ENCODE measurements around the gene TIFAB. TPM values are rescaled to one million over a fixed set of nuclear protein-coding genes. Genes with fewer than 3 reads are reported as not detected.

The TIFAB gene
- total RNA-seq, 2 experiments from 2014 or later = not detected

DNA sequence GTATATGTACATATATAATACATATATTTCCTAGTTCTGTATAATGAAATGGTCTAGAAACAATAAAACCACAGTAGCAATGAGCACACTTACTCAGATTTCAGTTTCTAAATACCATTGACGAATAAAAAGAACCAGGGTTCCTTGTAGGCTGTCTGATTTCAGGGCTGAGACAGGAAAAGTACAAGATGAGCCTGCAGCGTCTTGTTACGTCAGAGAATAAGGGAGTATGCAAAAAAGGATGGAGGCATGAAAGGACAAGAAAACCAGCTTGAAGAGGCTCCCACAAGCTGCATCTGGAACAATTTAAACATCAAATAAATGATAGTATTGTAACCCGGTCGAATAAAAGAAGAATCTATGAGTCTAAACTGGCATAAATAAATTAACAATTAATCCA, 17.8 kb upstream of the TIFAB start:
- Mint-ChIP-seq H3K27me3 (peaks cover 28% of the 10 kb centered on the region), H3K9me3 (no peaks in the 10 kb centered on the region), H3K4me3 (no peak overlapping the region), H3K4me1 (peaks cover 4% of the 10 kb centered on the region), H3K27ac (no peak overlapping the region), H3K36me3 (no peaks in the 10 kb centered on the region)
- no peak for DNase-seq

DNA sequence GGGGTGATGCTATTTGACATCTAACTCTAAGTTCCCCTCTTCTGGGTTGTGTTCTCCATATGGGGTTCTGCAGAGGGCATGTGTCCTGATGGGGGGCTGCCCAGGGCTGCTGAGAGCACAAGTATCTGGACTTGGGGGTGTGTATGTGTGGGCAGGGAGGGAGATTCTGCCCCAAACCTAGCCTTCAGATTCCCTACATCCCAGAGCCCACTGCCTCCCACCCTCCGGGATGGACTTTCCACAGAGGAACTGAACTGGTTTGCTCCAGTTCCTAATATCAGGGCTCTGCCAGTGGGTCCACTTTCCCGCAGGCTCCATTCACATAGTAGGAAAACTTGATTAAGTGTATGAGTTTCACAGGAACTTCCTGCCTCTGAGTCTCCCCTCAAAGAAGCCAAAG, 16.4 kb upstream of the TIFAB start:
- no peak for DNase-seq
- Mint-ChIP-seq H3K4me1 (peaks cover 4% of the 10 kb centered on the region), H3K27ac (no peak overlapping the region), H3K9me3 (no peaks in the 10 kb centered on the region), H3K27me3 (peaks cover 32% of the 10 kb centered on the region), H3K36me3 (no peaks in the 10 kb centered on the region), H3K4me3 (no peak overlapping the region)

DNA sequence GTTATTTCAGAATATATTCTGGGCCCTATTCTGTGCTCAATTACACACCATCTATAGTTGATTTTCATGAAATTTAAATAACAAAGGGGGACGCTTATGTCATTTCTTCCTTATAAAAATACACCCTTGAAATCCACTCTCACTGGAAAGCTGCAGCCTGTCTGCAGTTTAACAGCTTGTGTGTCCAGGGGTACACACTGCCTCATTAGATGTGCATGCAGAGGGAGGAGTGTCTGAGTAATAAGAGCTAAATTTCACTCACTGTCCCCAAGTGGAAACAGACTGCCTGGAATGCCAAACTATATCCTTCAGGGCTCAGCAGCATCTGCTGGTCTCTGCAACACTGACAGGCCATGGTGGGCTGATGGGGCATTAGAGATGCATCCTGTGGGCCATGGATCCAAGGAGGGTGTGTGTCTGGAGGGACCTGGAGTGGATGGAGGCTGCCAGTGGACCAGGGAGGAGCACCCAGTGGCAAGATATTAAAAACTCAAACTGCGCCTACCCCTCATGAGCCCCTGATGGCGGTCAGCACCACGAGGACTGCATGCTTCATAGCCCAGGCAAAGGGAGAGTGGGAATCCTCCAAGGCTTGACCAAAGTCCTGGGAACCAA, 15.8 kb upstream of the TIFAB start:
- H3K27me3 Mint-ChIP-seq = peaks cover 32% of the 10 kb centered on the region
- no peaks in the 10 kb centered on the region for H3K36me3 Mint-ChIP-seq
- DNase-seq = no peak
- no peak overlapping the region for H3K27ac Mint-ChIP-seq
- no peaks in the 10 kb centered on the region for H3K9me3 Mint-ChIP-seq
- peaks cover 4% of the 10 kb centered on the region for H3K4me1 Mint-ChIP-seq
- no peak overlapping the region for H3K4me3 Mint-ChIP-seq

DNA sequence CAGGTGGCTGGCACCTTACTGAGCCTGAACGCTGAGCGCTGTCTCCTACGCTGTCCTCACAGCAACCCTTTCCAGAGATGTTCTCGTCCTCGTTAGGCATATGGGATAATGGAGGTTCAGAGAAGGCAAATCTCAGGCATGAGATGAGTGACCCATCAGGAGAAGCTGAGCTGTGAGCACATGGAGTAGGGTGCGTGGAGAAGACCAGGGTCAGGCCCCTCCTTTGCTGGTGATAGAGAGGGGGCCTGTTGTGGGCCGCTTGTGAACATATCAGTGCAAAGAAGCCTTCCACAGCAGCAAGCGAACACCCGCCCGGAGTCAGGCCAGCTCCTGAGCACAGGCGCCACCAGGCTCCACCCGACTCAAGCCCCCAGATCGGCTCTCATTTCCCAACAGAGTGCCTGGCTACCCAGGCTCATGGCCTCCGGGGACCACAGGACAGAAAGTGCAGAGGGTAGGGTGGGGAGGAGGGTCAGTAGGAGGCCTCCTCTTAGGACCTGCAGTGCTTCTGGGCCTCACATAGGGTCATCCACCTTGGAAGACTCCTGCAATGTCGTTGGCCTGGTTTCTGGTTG, 15.0 kb upstream of the TIFAB start:
- H3K9me3 Mint-ChIP-seq = no peaks in the 10 kb centered on the region
- H3K4me3 Mint-ChIP-seq = no peak overlapping the region
- peaks cover 38% of the 10 kb centered on the region for H3K27me3 Mint-ChIP-seq
- H3K36me3 Mint-ChIP-seq = no peaks in the 10 kb centered on the region
- DNase-seq = no peak
- peaks cover 4% of the 10 kb centered on the region for H3K4me1 Mint-ChIP-seq
- H3K27ac Mint-ChIP-seq = no peak overlapping the region

DNA sequence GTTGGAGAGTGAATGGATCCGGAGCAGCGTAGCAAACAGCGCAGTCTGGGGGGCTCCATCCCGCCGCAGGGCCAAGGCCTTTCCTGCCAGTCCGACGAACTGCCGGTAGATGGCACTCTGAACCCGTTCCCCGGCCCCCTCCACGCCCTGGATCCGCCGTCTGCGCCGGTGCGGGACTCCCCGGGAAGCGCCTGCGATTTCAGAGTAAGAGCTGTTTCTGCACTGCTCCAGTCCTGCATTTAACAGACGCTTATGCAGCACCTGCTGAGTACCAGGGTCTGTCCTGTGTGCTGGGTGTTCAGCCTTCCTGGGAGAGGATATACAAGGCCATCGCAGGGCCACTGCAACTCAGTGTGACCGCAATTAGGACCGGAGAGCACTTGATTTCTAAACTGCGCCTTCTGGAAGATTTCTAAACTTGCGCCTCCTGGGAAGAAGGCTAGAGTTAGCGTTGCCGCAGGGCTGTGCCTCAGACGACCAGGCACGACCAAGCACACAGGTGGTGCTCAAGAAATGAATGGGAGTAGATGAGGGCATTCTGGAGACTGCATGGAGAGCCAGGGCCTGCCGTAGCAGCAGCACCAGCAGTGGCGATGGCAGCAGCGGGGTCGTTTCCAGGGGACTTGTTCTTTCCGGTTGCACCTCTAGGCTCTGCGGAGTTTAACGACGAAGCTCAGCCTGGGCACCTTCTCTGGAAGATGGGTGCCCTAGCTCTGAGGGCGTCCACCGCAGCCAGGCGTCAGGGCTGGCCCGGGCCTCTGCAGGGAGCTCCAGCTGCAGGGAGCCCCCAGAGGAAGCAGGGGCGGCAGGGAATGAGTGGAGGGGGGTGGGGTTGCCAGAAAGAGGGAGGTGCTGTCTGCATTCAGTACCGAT, 14.3 kb upstream of the TIFAB start:
- DNase-seq = peak; percentile 80
- Mint-ChIP-seq H3K36me3 (no peaks in the 10 kb centered on the region), H3K27me3 (peaks cover 38% of the 10 kb centered on the region), H3K4me3 (peak overlapping the region; percentile 62), H3K27ac (no peak overlapping the region), H3K9me3 (no peaks in the 10 kb centered on the region), H3K4me1 (peaks cover 4% of the 10 kb centered on the region)

DNA sequence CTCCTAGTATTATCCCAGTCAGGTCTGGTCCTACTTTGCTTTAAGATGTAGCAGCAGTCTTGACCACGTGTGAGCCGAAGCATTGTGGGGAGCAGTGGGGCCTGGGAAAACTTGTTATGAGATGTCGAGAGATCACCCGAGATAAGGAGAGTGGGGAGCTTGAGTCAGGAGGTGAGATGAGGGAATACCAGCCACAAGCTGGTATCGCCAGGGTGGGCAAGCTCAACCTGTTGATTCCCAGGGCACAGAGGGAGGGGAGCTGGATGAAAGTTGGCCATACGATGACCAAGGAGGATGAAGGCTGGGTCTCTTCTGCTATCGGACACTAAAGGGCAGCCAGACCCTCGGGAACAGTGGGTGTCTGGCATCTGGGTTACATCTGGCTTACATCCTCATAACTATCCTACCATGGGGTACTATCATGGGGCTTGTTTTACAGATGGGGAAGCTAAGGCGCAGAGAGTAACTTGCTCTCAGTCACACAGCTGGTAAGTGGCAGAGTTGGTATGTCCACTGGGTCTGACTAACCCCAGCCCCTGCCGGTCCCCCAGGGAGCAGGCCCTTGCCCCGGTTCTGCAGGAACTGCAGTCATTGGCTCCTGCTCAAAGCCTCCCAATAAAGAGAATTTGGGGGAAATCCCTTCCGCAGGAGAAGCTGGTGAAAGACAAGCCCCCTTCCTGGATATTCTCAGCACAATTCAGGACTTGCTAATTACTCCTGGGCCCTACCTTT, 13.4 kb upstream of the TIFAB start:
- no peaks in the 10 kb centered on the region for H3K36me3 Mint-ChIP-seq
- H3K27ac Mint-ChIP-seq = no peak overlapping the region
- H3K4me3 Mint-ChIP-seq = no peak overlapping the region
- peaks cover 4% of the 10 kb centered on the region for H3K4me1 Mint-ChIP-seq
- DNase-seq = no peak
- no peaks in the 10 kb centered on the region for H3K9me3 Mint-ChIP-seq
- peaks cover 38% of the 10 kb centered on the region for H3K27me3 Mint-ChIP-seq

DNA sequence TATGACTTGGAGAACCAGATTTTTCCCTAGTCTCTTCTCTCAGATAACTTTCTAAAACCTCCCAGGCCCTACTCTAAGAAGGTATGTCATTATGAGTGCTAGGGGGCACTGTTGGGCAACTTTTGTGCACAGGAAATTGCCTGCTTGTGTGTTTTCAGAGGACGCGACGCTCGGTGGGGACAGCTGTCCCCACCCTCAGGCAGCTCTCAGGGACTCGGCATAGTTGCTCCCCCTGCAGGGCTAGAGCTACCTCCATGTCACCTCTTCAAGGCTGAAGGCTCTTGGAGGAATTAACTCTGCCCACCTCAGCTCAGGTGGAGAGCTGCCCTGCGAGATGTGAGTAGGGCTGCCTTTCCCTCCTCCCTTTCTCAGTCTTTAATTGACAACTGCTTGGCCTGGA, 10.2 kb upstream of the TIFAB start:
- Mint-ChIP-seq H3K36me3 (no peaks in the 10 kb centered on the region), H3K4me1 (peaks cover 4% of the 10 kb centered on the region), H3K4me3 (no peak overlapping the region), H3K27ac (no peak overlapping the region), H3K27me3 (peaks cover 28% of the 10 kb centered on the region), H3K9me3 (no peaks in the 10 kb centered on the region)
- peak; percentile 64 for DNase-seq

DNA sequence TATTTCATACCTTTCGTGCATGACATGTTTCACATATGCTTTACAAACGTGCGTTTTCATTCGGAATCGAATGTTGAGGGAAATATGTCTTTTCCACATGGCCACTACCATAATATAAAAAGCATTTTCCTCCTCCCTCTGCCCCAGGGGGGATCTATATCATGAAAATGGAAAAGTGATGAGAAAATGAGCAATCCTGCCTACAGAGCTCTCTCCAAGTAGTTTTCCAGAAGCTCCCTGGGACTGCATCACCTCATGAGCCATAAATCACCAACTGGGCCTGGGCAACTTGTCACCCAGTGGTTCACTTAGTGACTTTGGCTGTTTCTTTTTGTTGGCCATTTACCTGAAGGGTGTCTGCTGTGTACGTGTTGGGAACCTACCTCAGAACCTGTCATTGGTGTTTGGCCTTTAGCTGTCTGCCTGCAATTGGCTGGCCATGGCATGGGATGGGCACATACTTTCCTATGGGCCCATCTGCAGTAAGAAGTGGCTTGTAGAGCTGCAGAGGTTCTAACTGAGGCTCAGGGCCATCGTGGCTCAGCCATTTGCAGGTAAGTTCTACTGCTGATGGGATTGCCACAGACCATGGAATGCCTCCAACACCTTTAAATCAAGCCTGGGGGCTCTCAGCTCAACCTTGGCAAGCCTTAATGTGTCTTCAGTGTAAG, 9.5 kb upstream of the TIFAB start:
- no peaks in the 10 kb centered on the region for H3K9me3 Mint-ChIP-seq
- peaks cover 24% of the 10 kb centered on the region for H3K27me3 Mint-ChIP-seq
- no peak for DNase-seq
- no peak overlapping the region for H3K27ac Mint-ChIP-seq
- H3K36me3 Mint-ChIP-seq = no peaks in the 10 kb centered on the region
- H3K4me1 Mint-ChIP-seq = peaks cover 4% of the 10 kb centered on the region
- no peak overlapping the region for H3K4me3 Mint-ChIP-seq

DNA sequence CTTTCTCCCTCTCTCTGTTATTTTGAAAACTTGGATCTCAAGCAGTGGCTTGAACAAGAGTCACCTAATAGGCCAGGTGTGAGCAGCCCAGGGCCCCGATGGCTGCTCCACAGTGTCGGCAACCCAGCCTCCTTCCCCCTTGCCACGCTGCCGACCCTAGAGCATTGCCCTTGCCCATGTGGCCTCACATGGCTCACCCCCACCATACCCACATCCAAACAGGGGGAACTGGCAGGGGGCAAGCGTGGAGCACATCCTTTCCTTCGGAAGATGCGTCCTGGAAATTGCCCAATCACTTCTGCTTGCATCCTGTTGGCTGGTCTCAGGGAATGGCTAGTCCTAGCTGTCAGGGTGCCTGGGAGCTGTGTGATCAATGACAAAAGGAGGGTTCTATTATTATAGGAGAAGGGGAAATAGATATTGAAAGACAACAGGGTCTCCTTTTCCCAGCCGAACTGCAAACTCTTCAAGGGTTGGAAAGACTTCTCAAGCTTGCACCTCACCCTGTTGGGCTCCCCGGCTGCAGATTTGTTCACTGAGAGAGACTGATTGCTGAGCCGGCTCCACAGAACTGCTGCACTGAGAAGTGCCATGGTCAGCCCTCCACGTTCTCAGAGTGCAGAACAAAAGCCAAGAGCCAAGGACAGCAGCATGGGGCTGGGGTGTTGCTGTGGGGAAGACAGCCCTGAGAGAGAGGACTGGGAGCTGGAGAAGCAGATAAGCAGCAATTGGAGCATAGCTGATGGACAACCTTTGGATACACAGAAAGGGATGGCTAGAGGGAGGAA, 8.3 kb upstream of the TIFAB start:
- no peak for DNase-seq
- H3K4me1 Mint-ChIP-seq = no peaks in the 10 kb centered on the region
- no peaks in the 10 kb centered on the region for H3K9me3 Mint-ChIP-seq
- H3K36me3 Mint-ChIP-seq = no peaks in the 10 kb centered on the region
- H3K27me3 Mint-ChIP-seq = peaks cover 15% of the 10 kb centered on the region
- H3K4me3 Mint-ChIP-seq = no peak overlapping the region
- no peak overlapping the region for H3K27ac Mint-ChIP-seq

DNA sequence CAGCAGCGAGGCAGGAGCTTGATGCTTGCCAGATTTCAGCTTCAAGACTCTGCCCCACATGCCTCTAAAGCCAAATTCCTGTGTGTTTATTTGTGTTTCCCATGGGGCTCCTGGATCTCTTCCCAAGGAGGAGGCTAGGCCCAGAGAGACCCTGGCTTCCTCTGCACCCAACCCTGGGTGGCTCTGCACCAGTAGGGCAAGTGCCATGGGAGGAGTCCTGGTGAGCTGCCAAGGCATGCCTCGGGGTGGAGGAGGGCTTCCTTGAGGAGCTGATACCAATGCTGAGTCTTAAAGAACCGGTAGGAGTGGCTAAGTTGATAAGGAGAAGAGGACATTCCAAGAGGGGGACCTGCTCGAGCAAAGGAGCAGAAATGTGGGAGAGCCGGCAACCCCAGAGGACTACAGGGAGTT, 6.8 kb upstream of the TIFAB start:
- DNase-seq = no peak
- H3K9me3 Mint-ChIP-seq = no peaks in the 10 kb centered on the region
- no peaks in the 10 kb centered on the region for H3K36me3 Mint-ChIP-seq
- H3K27me3 Mint-ChIP-seq = peaks cover 6% of the 10 kb centered on the region
- H3K4me1 Mint-ChIP-seq = no peaks in the 10 kb centered on the region
- H3K27ac Mint-ChIP-seq = no peak overlapping the region
- no peak overlapping the region for H3K4me3 Mint-ChIP-seq

DNA sequence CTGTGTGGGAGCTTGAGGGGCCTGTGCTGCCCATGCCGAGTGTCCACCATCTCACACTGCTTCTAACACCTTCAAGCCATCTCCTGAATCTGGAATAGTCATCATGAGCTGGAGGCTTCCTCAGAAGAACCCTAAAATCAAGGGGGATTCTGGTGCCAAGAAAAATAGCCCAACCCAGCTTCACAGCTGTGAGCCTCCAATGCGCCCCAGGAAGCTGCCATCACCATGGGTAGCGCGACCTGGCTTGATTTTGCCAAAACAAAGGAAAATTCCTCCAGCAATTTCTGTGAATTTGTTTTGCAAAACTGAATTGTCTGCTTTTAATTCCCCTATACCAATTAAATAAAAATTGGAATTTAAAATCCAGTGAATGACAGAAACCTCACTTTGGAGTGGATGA, 6.2 kb upstream of the TIFAB start:
- no peak for DNase-seq

DNA sequence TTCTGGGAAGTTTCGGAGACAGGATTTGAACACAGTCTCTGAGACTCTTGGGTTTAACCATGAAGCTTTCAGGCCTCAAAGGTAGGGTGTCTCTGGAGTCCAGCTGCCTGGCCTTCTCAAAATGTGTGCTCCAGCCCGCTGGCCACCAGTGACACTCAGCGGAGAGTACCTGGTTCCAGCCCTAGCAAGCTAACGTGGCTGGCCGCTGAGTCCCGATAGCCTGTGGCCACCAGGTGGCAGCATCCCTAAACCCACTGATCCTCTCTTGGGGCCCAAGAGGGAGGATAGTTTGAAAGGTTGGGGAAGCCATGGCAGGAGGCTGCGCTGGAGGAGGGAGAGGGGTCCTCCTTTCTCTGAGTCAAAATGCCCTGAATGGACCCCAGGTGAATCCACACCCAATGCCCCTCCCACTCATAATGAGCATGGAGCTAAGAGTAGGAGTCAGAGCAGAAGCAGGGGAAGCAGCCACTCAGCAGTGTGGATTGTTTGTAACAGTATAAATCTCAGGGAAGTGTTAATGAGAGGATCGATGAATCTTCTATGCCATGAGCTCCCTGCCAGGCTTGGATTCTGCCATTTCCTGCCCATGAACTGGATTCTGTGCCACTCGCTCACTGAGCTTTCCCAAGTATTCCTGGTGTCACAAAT, 5.4 kb upstream of the TIFAB start:
- no peak overlapping the region for H3K4me3 Mint-ChIP-seq
- H3K9me3 Mint-ChIP-seq = no peaks in the 10 kb centered on the region
- H3K27me3 Mint-ChIP-seq = peaks cover 4% of the 10 kb centered on the region
- no peaks in the 10 kb centered on the region for H3K36me3 Mint-ChIP-seq
- DNase-seq = peak; percentile 54
- H3K4me1 Mint-ChIP-seq = no peaks in the 10 kb centered on the region
- H3K27ac Mint-ChIP-seq = no peak overlapping the region

More for the DNA sequence above, 6.2 kb upstream of the TIFAB start:
- Mint-ChIP-seq H3K27me3 (peaks cover 6% of the 10 kb centered on the region), H3K27ac (no peak overlapping the region), H3K36me3 (no peaks in the 10 kb centered on the region), H3K4me3 (no peak overlapping the region), H3K9me3 (no peaks in the 10 kb centered on the region), H3K4me1 (no peaks in the 10 kb centered on the region)

DNA sequence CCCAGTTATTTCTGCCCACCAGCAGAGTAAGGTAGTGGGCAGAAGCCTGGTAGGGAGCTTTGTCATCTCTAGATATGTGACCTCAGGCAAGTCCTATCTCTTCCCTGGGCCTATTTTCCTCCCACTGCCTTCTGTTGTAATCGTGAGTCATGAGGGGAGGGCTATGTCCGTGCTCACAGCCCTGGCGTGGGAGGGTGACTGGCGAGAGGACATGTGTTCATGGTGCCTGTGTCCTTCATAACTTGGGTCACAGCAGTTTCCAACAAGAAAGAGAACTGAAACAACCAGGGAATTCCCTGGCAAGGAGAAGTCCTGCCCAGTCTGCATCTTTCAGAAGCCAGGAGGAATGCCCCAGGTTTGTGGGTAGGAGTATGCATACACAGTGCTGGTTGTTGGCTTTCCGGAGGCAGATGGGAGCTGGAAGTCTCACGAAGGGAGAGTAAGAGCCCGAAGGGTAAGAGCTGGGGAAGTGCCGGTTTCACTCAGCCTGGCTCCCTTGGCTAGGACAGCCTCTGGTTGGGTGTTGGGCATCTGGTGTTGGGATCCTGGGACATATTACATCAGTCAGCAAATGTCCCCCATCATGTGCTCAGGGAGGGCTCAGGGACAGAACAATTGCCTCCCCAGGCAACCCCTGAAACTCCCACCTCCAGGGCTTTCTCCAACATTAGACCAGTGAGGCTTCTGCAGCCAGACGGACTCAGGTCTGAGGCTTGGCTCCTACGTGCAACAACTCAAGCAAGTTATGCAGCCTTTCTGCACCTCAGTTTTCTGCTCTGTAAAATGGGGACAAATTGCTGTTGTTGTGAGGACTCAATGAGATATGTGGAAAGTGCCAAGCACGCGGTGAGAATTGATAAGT, 4.3 kb upstream of the TIFAB start:
- H3K36me3 Mint-ChIP-seq = no peaks in the 10 kb centered on the region
- DNase-seq = peak; percentile 7
- H3K27ac Mint-ChIP-seq = no peak overlapping the region
- H3K4me3 Mint-ChIP-seq = no peak overlapping the region
- no peaks in the 10 kb centered on the region for H3K27me3 Mint-ChIP-seq
- H3K9me3 Mint-ChIP-seq = no peaks in the 10 kb centered on the region
- no peaks in the 10 kb centered on the region for H3K4me1 Mint-ChIP-seq
